PC-3 (cell line): Measurements from ENCODE around the gene PMF1.

Source experiments
- CTCF ChIP-seq: fragments of 300-600 bp; sonication (generic); conservative IDR thresholded peaks from 2 replicates; pipeline ENCODE4 v1.5.1; 2017; ENCODE audit warnings: antibody characterized with exemption, low read depth, mild to moderate bottlenecking, low read length
- EZH2phosphoT487 ChIP-seq: fragments of 300-600 bp; sonication (generic); IDR thresholded peaks from 2 replicates; pipeline ENCODE4 v1.6.1; 2018; ENCODE audit warnings: mild to moderate bottlenecking, antibody characterized with exemption, low read length, borderline replicate concordance

- no peak for TF ChIP-seq CTCF
- TF ChIP-seq EZH2phosphoT487, result no peak
Measured at GRCh38 chr1:156257711-156258110, 44.9 kb downstream of the PMF1 start.
